Activated T-helper 2 cell treated with anti-CD3 and anti-CD28 coated beads, Interferon-gamma antibody, Interleukin-2, Interleukin-4, amounts not matched to agents 10 μg/mL and 5 μg/mL and 100 μg/mL, durations not matched to agents 14 hours and 24 hours and 36 hours (primary cell): ENCODE results near the gene PSME1. TPM values are rescaled to one million over a fixed set of nuclear protein-coding genes. Genes with fewer than 3 reads are reported as not detected.

Experiments
- DNase-seq: peaks from one replicate; pipeline ENCODE4 v3.0.0; 2021; ENCODE audit warnings: low spot score
- H3K27ac Mint-ChIP-seq: one replicate; pipeline ENCODE4 v1.8.0; 2021; ENCODE audit warnings: mixed read lengths
- H3K27me3 Mint-ChIP-seq: one replicate; pipeline ENCODE4 v1.8.0; 2021; ENCODE audit warnings: low read depth, mixed read lengths
- H3K36me3 Mint-ChIP-seq: one replicate; pipeline ENCODE4 v1.8.0; 2021; ENCODE audit warnings: low read depth, mixed read lengths
- H3K4me1 Mint-ChIP-seq: one replicate; pipeline ENCODE4 v1.8.0; 2021; ENCODE audit warnings: low read depth, mixed read lengths
- H3K4me3 Mint-ChIP-seq: one replicate; pipeline ENCODE4 v1.8.0; 2021; ENCODE audit warnings: low read depth, mild to moderate bottlenecking, moderate library complexity, mixed read lengths
- H3K9me3 Mint-ChIP-seq: one replicate; pipeline ENCODE4 v1.8.0; 2021; ENCODE audit warnings: mixed read lengths
- intact Hi-C: fragments of 100-400 bp; cut with micrococcal nuclease; formaldehyde crosslinking; loops from one replicate; pipeline ENCODE4 v1.15.1; 2023
- total RNA-seq: library from RNA; stranded (reverse); gene quantifications from 2 replicates; pipeline ENCODE4 v1.2.3, GENCODE V29; 2022

PSME1 gene
- total RNA-seq, 1 donor from 2014 or later, result 342 TPM

- H3K4me1 Mint-ChIP-seq, result peaks cover 21% of the 10 kb centered on the region
- no peak overlapping the region for H3K27ac Mint-ChIP-seq
- DNase-seq, result no peak
- no peak overlapping the region for H3K4me3 Mint-ChIP-seq
- H3K36me3 Mint-ChIP-seq, result peaks cover 4% of the 10 kb centered on the region
- H3K9me3 Mint-ChIP-seq, result no peaks in the 10 kb centered on the region
- H3K27me3 Mint-ChIP-seq, result no peaks in the 10 kb centered on the region
- intact Hi-C loops, result loop anchor here (10.0 kb wide), 1 partner anchor 786 kb away; the partner anchor contains the start of gene PABPN1
Observed at GRCh38 chr14:24110523-24110922, 25.5 kb upstream of the PSME1 start.

GRCh38 chr14:24113379-24113800, 22.6 kb upstream of the PSME1 start:
- no peak for DNase-seq
- Mint-ChIP-seq H3K9me3 (no peaks in the 10 kb centered on the region), H3K27me3 (no peaks in the 10 kb centered on the region), H3K4me1 (peaks cover 29% of the 10 kb centered on the region), H3K27ac (peak overlapping the region; percentile 99), H3K4me3 (peak overlapping the region; percentile 98), H3K36me3 (peaks cover 29% of the 10 kb centered on the region)
- intact Hi-C loops, result loop anchor here (10.0 kb wide), 1 partner anchor 789 kb away; the partner anchor contains the start of gene PABPN1

- H3K27me3 Mint-ChIP-seq, result no peaks in the 10 kb centered on the region
- peak overlapping the region; percentile 98 for H3K4me3 Mint-ChIP-seq
- H3K27ac Mint-ChIP-seq, result peak overlapping the region; percentile 99
- H3K4me1 Mint-ChIP-seq, result peaks cover 28% of the 10 kb centered on the region
- DNase-seq, result peak; percentile 78
- H3K36me3 Mint-ChIP-seq, result peaks cover 34% of the 10 kb centered on the region
- intact Hi-C loops, result loop anchor here (1.0 to 10.0 kb wide), 9 partner anchors 19 to 789 kb away; partner anchors contain the start of genes CARMIL3, EMC9, GMPR2 and IPO4
- H3K9me3 Mint-ChIP-seq, result no peaks in the 10 kb centered on the region
Observed at GRCh38 chr14:24113801-24114531, 22.0 kb upstream of the PSME1 start.

GRCh38 chr14:24114532-24115421, 21.2 kb upstream of the PSME1 start, which contains the start of the genes DCAF11 and NRL:
DCAF11 (plus strand) TSS chr14:24114777; CDS start chr14:24115595, 818 bp downstream.
NRL (minus strand) TSS chr14:24114949; CDS start chr14:24082848, 32,101 bp downstream.
- H3K4me3 Mint-ChIP-seq, result peak within 1 kb of the TSS; percentile 98
- H3K36me3 Mint-ChIP-seq, result peaks cover 42% of the 10 kb centered on the region

GRCh38 chr14:24115422-24116127, 20.4 kb upstream of the PSME1 start:
- intact Hi-C loops, result loop anchor here (1.0 to 10.0 kb wide), 4 partner anchors 21 to 791 kb away; partner anchors contain the start of genes CHMP4A, IPO4, PABPN1 and PSME1
- Mint-ChIP-seq H3K4me1 (peaks cover 29% of the 10 kb centered on the region), H3K27ac (peak overlapping the region; percentile 99), H3K4me3 (peak overlapping the region; percentile 98), H3K9me3 (no peaks in the 10 kb centered on the region), H3K27me3 (no peaks in the 10 kb centered on the region), H3K36me3 (peaks cover 48% of the 10 kb centered on the region)
- no peak for DNase-seq

More at GRCh38 chr14:24114532-24115421, 21.2 kb upstream of the PSME1 start, which contains the start of the genes DCAF11 and NRL:
- peak; percentile 99 for DNase-seq
- no peaks in the 10 kb centered on the region for H3K27me3 Mint-ChIP-seq
- intact Hi-C loops, result loop anchor here (1.0 to 10.0 kb wide), 11 partner anchors 19 to 790 kb away; partner anchors contain the start of genes CARMIL3, CHMP4A, EMC9 and GMPR2
- no peaks in the 10 kb centered on the region for H3K9me3 Mint-ChIP-seq
- H3K4me1 Mint-ChIP-seq, result peaks cover 30% of the 10 kb centered on the region
- peak within 1 kb of the TSS; percentile 99 for H3K27ac Mint-ChIP-seq

GRCh38 chr14:24116128-24116814, 19.7 kb upstream of the PSME1 start:
- H3K27me3 Mint-ChIP-seq, result no peaks in the 10 kb centered on the region
- H3K36me3 Mint-ChIP-seq, result peaks cover 55% of the 10 kb centered on the region
- intact Hi-C loops, result loop anchor here (10.0 kb wide), 1 partner anchor 791 kb away; the partner anchor contains the start of gene PABPN1

GRCh38 chr14:24117179-24117578, 18.8 kb upstream of the PSME1 start:
- intact Hi-C loops, result loop anchor here (10.0 kb wide), 1 partner anchor 792 kb away; the partner anchor contains the start of gene PABPN1
- H3K27ac Mint-ChIP-seq, result no peak overlapping the region
- peaks cover 60% of the 10 kb centered on the region for H3K36me3 Mint-ChIP-seq
- no peak for DNase-seq
- H3K9me3 Mint-ChIP-seq, result no peaks in the 10 kb centered on the region
- H3K4me3 Mint-ChIP-seq, result no peak overlapping the region
- H3K4me1 Mint-ChIP-seq, result peaks cover 26% of the 10 kb centered on the region
- no peaks in the 10 kb centered on the region for H3K27me3 Mint-ChIP-seq

More at GRCh38 chr14:24116128-24116814, 19.7 kb upstream of the PSME1 start:
- H3K9me3 Mint-ChIP-seq, result no peaks in the 10 kb centered on the region
- peak overlapping the region; percentile 98 for H3K4me3 Mint-ChIP-seq
- DNase-seq, result no peak
- peaks cover 27% of the 10 kb centered on the region for H3K4me1 Mint-ChIP-seq
- H3K27ac Mint-ChIP-seq, result peak overlapping the region; percentile 99

GRCh38 chr14:24119691-24120090, 16.3 kb upstream of the PSME1 start:
- intact Hi-C loops, result loop anchor here (10.0 kb wide), 1 partner anchor 795 kb away; the partner anchor contains the start of gene PABPN1
- peaks cover 76% of the 10 kb centered on the region for H3K36me3 Mint-ChIP-seq
- no peak overlapping the region for H3K4me3 Mint-ChIP-seq
- no peak for DNase-seq
- no peaks in the 10 kb centered on the region for H3K27me3 Mint-ChIP-seq
- peaks cover 26% of the 10 kb centered on the region for H3K4me1 Mint-ChIP-seq
- no peaks in the 10 kb centered on the region for H3K9me3 Mint-ChIP-seq
- H3K27ac Mint-ChIP-seq, result no peak overlapping the region

GRCh38 chr14:24121210-24121609, 14.8 kb upstream of the PSME1 start:
- H3K36me3 Mint-ChIP-seq, result peaks cover 67% of the 10 kb centered on the region
- peaks cover 15% of the 10 kb centered on the region for H3K4me1 Mint-ChIP-seq
- H3K4me3 Mint-ChIP-seq, result no peak overlapping the region

GRCh38 chr14:24122416-24122815, 13.6 kb upstream of the PSME1 start:
- Mint-ChIP-seq H3K4me3 (no peak overlapping the region), H3K36me3 (peaks cover 57% of the 10 kb centered on the region), H3K9me3 (no peaks in the 10 kb centered on the region), H3K27me3 (no peaks in the 10 kb centered on the region), H3K4me1 (peaks cover 9% of the 10 kb centered on the region), H3K27ac (no peak overlapping the region)
- no peak for DNase-seq
- intact Hi-C loops, result no loop called here

More at GRCh38 chr14:24121210-24121609, 14.8 kb upstream of the PSME1 start:
- H3K27ac Mint-ChIP-seq, result no peak overlapping the region
- DNase-seq, result no peak
- intact Hi-C loops, result no loop called here
- no peaks in the 10 kb centered on the region for H3K27me3 Mint-ChIP-seq
- H3K9me3 Mint-ChIP-seq, result no peaks in the 10 kb centered on the region

- Mint-ChIP-seq H3K27ac (no peak overlapping the region), H3K9me3 (no peaks in the 10 kb centered on the region), H3K4me1 (peaks cover 7% of the 10 kb centered on the region), H3K4me3 (no peak overlapping the region), H3K27me3 (no peaks in the 10 kb centered on the region), H3K36me3 (peaks cover 52% of the 10 kb centered on the region)
- DNase-seq, result no peak
- intact Hi-C loops, result no loop called here
Observed at GRCh38 chr14:24122898-24123297, 13.1 kb upstream of the PSME1 start.
